ENCODE measurements around the gene BCAR1. TPM values are rescaled to one million over a fixed set of nuclear protein-coding genes. Genes with fewer than 3 reads are reported as not detected.
"Not testable (repeated sequence)": the region's sequence is repeated elsewhere in the genome, so short reads cannot be mapped to it uniquely, and the experiment has no call there.

The BCAR1 gene
- polyA plus RNA-seq, 2 of the 4 experiments (the other 2 are of a cell fraction): 10.2 to 35.8 TPM

- Histone ChIP-seq H3K4me2 (no peak overlapping the region), H3K4me1 (peaks cover 58% of the 10 kb centered on the region), H3K9me3 (no peaks in the 10 kb centered on the region), H3K4me3 (no peak overlapping the region), H3K27ac (peak overlapping the region in 1 of 2 experiments; percentile 37; a peak in 1 of 6 replicates)
- FAIRE-seq: no peak
- 100% methylated on average over 1 of the region's 8 CpGs for WGBS (ENCODE audit: missing lambda C conversion rate)
- ChIA-PET POLR2A (no interaction called here), CTCF (interaction anchor here (1.0 kb wide), 1 partner anchor 234 kb away, joined by 4 read pairs; no protein-coding TSS in a partner anchor)
- no peak for ATAC-seq
- TF ChIP-seq RFX5 (IDR thresholded peaks at IDR 0.05) (no peak), RNF2 (IDR thresholded peaks at IDR 0.05; ENCODE audit: borderline replicate concordance, low read depth) (no peak), ZC3H11A (IDR thresholded peaks at IDR 0.05) (no peak), GATA3 (IDR thresholded peaks at IDR 0.05; ENCODE audit: borderline replicate concordance) (no peak), ZNF302 (CRISPR knock-in tag; IDR thresholded peaks at IDR 0.05) (no peak), NFE2L2 (conservative IDR thresholded peaks at IDR 0.05; ENCODE audit: low read length) (no peak), SMC3 (IDR thresholded peaks at IDR 0.05) (no peak), FOSB (CRISPR knock-in tag; IDR thresholded peaks at IDR 0.05) (no peak), CBX2 (IDR thresholded peaks at IDR 0.05; ENCODE audit: borderline replicate concordance, low read depth) (no peak), PHF8 (IDR thresholded peaks at IDR 0.05; ENCODE audit: borderline replicate concordance, low read depth) (no peak)
- DNase-seq (ENCODE audit: low read depth in 1 of 2, low spot score in 1 of 2): no peak
Observed at GRCh38 chr16:75241412-75241811, 10.0 kb downstream of the BCAR1 start.

- H3K9me3 ChIP-seq; POLR2A ChIA-PET; H3K4me3 ChIP-seq; ATAC-seq; DNase-seq (ENCODE audit: low read depth in 1 of 2, low spot score in 1 of 2); FAIRE-seq; H3K4me2 ChIP-seq: not testable (repeated sequence)
- CTCF ChIA-PET: interaction anchor here (0.7 to 14.6 kb wide), 3 partner anchors 41 to 145 kb away, joined by 3 to 123 read pairs (median 3); no protein-coding TSS in a partner anchor
- WGBS (ENCODE audit: missing lambda C conversion rate): 80% methylated on average over 1 of the region's 7 CpGs
- peak overlapping the region in 1 of 2 experiments; percentile 35; a peak in 1 of 6 replicates for H3K27ac ChIP-seq
- H3K4me1 ChIP-seq: peaks cover 50% of the 10 kb centered on the region
Observed at GRCh38 chr16:75240633-75241032, 10.8 kb downstream of the BCAR1 start.

GRCh38 chr16:75239542-75240122 lies 11.8 kb downstream of the BCAR1 start:
- peaks cover 41% of the 10 kb centered on the region for H3K4me1 ChIP-seq
- DNase-seq (ENCODE audit: low read depth in 1 of 2, low spot score in 1 of 2): no peak
- no peaks in the 10 kb centered on the region for H3K9me3 ChIP-seq
- no peak for FAIRE-seq
- TF ChIP-seq FOXS1 (CRISPR knock-in tag; IDR thresholded peaks at IDR 0.05) (no peak), CHD4 (IDR thresholded peaks at IDR 0.05; ENCODE audit: borderline replicate concordance) (no peak), FOSB (CRISPR knock-in tag; IDR thresholded peaks at IDR 0.05) (no peak), SMC3 (IDR thresholded peaks at IDR 0.05) (no peak)
- H3K4me2 ChIP-seq: peak overlapping the region; percentile 41; the same call in 1 of the 3 replicates
- POLR2A ChIA-PET: interaction anchor here (0.9 kb wide), 1 partner anchor 11 kb away, joined by 3 read pairs; no protein-coding TSS in a partner anchor
- H3K27ac ChIP-seq: peak overlapping the region; percentile 48 to 84; a peak in 4 of 6 replicates
- 89% methylated on average over 12 of the region's 19 CpGs for WGBS (ENCODE audit: missing lambda C conversion rate)
- CTCF ChIA-PET: interaction anchor here (1.1 to 14.6 kb wide), 4 partner anchors 10 to 163 kb away, joined by 3 to 124 read pairs (median 64); no protein-coding TSS in a partner anchor
- ATAC-seq: no peak
- H3K4me3 ChIP-seq: no peak overlapping the region

GRCh38 chr16:75238853-75239541 lies 12.4 kb downstream of the BCAR1 start:
- ATAC-seq (peak; percentile 1 to 7; a peak in 3 of 6 replicates), FAIRE-seq (no peak), DNase-seq (ENCODE audit: low read depth in 1 of 2, low spot score in 1 of 2) (no peak)
- Histone ChIP-seq H3K9me3 (no peaks in the 10 kb centered on the region), H3K4me2 (peak overlapping the region; percentile 41), H3K4me1 (peaks cover 41% of the 10 kb centered on the region), H3K4me3 (no peak overlapping the region), H3K27ac (peak overlapping the region; percentile 48 to 84; a peak in 5 of 6 replicates)
- ChIA-PET CTCF (interaction anchor here (0.6 to 14.6 kb wide), 5 partner anchors 10 to 163 kb away, joined by 3 to 124 read pairs (median 6); no protein-coding TSS in a partner anchor), POLR2A (interaction anchor here (0.9 kb wide), 1 partner anchor 12 kb away, joined by 3 read pairs; no protein-coding TSS in a partner anchor)
- TF ChIP-seq NFE2L2 (conservative IDR thresholded peaks at IDR 0.05; ENCODE audit: low read length) (no peak), FOSL2 (IDR thresholded peaks at IDR 0.05) (no peak), FOSL2 (CRISPR knock-in tag; IDR thresholded peaks at IDR 0.05) (no peak), E2F6 (IDR thresholded peaks at IDR 0.05; ENCODE audit: borderline replicate concordance, low read depth) (no peak)
- 63% methylated on average over 15 of the region's 16 CpGs for WGBS (ENCODE audit: missing lambda C conversion rate)
